HT1080 (cell line): ENCODE measurements around the gene FEM1B. TPM values are rescaled to one million over a fixed set of nuclear protein-coding genes. Genes with fewer than 3 reads are reported as not detected.
"Not testable (repeated sequence)": the region's sequence is repeated elsewhere in the genome, so short reads cannot be mapped to it uniquely, and the experiment has no call there.

ENCODE experiments used
- DNase-seq: peaks from one replicate; pipeline ENCODE4 v3.0.0-alpha.2; 2015; ENCODE audit warnings: low read depth
- polyA plus RNA-seq, 2 experiments: library from polyadenylated mRNA; depleted of rRNA; stranded (reverse); fragments of >200 nt; gene quantifications; 2 replicates each; pipeline ENCODE4 v1.2.3, GENCODE V29; 2015
- total RNA-seq: library from RNA; depleted of rRNA; stranded (reverse); fragments of >200 nt; shearing (Covaris generic); gene quantifications from 2 replicates; pipeline ENCODE4 v1.2.3, GENCODE V29; 2014; rRNA removed

FEM1B gene
- 28.0 and 44.1 TPM in 2 replicates for total RNA-seq
- polyA plus RNA-seq (2015; cell fraction: cytosol; rRNA removed), result 19.1 and 22.8 TPM in 2 replicates
- 20.0 and 21.1 TPM in 2 replicates for polyA plus RNA-seq (2015; cell fraction: nucleus; rRNA removed)

DNA sequence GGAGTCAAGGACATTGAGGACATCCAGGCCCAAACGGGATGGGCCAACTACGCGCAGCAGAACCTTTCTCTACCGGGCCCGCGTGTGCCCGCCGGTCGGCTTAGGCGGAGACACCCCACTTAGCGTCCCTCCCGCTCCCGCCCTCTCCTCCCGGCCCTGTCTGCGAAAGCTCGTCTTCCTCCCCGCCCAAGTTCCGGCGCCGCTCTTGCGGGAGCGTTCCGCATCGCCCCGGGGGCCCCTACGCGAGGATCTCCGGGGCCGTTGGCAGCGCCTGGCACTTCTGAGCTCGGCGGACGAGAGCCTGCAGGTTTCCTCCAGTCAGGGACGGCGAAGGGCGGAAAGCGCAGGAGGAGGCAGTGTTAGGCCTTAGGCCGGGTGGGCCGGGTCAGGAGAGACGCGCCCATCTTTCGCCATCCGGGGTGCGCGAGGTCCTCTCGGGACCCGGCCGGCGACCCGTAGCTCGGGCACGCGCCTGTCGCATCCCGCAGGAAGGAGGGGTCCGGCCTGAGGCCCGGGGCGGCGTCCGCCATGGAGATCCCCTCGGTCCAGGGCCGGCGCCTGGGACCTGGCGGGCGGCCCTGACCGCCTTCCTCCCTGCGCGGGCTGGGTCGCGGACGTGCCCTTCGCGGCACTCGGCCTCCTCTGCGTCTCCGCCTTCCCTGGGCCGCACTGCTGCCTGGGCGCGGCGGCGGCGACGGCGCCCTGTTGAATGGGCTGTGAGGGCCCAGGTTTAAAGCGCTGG is at the start of gene FEM1B:
Gene FEM1B (plus strand): TSS at position 143 of the 742 bp plus-strand sequence. CDS start 673 bp downstream, outside the sequence.
- peak; percentile 88 for DNase-seq

DNA sequence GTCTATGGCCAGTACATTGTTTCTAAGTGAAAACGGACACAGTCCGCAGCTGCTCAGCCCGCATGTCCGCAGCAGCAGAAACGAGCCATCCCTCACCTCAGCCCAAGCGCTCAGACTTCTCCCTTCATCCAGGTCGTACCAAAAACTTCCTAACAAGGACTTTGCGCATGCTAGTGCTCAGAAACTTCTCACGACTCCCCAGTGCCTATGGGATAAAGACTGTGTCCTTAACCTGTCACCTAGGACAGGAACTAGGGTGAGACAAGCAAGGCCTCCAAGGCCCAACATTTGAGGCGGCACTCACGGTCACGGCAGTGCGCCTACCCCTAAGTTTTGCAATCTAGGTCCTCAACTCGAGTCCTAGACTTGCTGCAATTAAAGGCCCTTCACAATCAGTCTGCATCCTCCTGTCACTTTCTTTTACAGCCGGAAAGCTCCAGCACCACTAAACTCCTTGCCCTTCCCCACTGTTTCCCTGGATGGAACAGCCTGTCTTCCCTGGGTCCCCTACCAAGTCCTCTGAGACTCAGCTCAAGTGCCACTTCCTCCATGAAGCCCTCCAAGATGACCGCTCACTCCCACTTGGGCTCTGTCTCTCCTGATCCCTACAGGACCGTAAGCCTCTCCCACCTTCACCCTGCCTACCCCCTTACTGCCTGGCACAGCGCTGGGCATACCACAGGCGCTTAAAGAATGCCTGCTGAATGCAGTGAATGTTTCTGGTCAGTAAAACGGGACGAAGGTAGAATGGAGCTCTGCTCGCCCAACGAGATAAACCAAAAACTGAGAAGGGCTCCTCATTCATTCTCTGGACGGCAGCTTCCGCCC is 49.2 kb upstream of the FEM1B start:
- DNase-seq, result peak; percentile 27

DNA sequence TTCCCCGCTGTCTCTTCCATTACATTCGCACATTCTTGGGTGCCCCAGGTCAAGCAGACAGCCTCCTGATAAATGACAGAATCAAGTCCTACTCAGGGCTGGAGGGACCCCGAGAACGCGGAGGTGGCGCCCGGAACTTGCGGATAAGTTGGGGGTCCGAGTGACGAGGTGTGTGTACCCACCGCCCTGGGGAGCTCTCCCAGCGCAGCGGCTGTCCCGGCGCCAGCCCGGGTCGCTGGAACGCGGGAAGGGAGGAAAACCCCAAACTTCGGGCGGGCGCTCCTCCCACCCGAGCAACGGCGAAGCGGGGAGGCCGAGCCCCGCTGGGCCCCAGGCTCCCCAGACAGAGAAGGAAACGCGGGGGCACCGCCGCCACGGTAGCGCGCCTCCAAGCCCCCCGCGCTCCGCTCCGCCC is 48.6 kb upstream of the FEM1B start:
- DNase-seq, result no peak

DNA sequence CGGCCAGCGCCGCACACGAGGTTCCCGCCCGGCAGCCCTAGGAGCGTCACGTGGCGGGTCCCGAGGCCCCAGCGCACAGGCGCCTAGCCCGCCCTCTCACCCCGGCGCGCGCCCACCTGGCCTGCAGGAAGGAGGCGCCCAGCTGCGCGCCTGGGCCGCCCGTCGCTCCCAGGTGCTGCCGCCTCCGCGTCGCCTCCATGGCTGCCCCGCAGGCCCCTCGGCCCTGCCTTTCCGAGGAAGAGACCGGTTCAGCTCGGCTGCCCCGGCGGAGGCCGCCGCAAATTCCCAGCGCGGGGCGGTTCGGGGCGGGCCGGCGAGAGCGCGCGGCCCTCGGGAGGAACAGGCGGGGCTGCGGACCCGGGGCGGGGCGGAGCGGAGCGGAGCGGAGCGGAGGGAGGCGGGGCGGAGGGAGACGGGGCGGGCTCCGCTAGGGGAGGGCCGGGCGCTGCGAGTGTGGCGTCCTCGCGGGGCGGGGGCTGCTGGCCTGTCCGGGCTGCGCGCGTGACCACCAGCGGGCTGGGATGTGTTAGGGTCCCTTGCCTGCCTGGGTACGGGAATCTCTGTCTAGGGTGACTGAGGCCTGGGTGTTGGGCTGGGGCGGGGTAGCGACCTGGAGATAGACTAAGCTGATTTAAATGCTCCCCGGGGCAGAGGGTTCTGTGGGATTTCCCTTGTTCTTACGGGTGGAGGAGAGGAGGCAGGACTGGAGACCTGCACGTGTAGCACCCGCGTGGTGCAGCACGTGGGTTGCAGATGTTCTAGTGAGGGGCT is 48.0 kb upstream of the FEM1B start, which contains the start of gene CLN6:
Gene CLN6 (minus strand): TSS at position 343 of the 771 bp plus-strand sequence. CDS start 144 bp downstream, at position 199.
- peak; percentile 69 for DNase-seq

DNA sequence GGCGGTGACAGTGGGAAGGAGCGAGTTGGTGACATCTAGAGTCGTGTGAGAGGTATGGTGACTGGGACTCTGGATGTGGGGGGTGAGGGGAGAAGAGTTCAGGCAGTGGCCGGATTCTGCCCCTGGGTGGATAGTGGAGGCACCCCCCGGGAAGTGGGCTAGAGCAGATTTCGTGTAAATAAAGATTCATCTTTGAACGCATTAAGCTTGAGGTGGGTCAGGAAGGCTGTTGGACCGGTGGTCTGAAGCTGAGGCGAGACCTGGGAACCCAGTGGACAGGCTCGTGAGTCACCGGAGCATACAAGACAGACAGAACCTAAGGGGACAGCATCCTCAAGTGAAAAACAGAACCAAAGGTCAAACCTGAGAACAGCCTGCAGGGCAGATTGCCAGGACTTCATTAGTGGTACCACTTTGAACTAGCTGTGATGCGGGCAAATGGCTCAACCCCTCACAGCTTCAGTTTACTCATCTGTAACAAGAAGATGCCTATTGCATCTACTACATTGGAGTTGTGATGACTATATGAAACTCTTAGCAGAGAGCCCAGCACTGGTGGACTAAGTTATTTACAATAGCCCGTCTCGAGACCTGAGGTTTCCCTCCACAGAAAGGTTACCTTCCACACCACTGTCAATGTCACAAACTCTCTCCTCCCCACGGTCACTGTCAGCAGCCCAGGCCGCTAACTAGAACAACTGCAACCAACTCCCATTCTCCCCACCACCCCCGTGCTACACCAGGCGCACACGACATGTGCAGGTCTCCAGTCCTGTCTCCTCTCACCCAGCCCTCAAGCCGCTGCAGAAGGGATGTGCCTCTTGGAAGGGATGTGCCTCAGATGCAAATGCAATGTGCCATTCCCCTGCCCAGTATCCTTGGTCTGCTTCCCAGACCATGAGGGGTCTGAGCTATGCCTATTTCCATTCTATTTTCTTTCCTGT is 47.1 kb upstream of the FEM1B start:
- DNase-seq, result no peak

GRCh38 chr15:68231102-68231818 is 46.3 kb upstream of the FEM1B start:
- DNase-seq, result no peak

DNA sequence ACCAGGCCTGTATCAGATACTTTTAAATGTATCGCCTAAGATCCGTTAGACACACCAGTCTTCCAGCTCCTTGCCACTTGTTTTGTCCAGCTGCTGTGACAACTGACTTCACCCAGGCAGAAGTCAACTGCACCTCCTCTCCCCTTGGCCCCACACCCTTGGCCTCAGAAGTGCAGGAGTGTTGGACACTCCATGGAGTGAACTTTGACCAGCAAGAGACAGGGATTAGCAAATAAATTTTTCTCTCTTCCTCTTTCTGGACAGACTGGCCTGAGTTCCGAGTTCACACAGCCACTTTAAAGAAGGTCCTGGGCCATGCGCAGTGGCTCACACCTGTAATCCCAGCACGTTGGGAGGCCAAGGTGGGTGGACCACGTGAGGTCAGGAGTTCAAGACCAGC is 45.1 kb upstream of the FEM1B start:
- no peak for DNase-seq

- no peak for DNase-seq
These were observed 44.6 kb upstream of the FEM1B start for GRCh38 chr15:68232937-68233336.

GRCh38 chr15:68234060-68234459 is 43.5 kb upstream of the FEM1B start:
- no peak for DNase-seq

GRCh38 chr15:68234520-68234919 is 43.0 kb upstream of the FEM1B start:
- DNase-seq, result not testable (repeated sequence)

- no peak for DNase-seq
These were observed 42.5 kb upstream of the FEM1B start for GRCh38 chr15:68235022-68235421.

DNA sequence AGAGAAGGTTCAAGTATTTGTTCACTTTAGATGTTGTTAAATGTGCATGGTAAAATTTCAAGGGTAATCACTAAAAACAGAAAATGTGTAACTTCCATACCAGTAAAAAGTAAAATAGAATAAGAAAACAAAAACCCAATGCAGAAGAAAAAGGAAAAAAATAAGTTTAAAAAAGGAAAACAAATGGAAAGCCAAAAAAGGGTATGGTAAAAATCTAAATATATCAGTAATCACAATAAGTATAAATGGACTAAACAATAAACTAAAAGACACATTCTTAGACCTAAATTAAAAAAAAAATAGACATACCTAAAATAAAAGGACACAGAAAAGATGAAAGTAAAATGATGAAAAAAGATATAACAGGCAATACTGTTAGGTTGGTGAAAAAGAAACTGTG is 38.5 kb upstream of the FEM1B start:
- no peak for DNase-seq

DNA sequence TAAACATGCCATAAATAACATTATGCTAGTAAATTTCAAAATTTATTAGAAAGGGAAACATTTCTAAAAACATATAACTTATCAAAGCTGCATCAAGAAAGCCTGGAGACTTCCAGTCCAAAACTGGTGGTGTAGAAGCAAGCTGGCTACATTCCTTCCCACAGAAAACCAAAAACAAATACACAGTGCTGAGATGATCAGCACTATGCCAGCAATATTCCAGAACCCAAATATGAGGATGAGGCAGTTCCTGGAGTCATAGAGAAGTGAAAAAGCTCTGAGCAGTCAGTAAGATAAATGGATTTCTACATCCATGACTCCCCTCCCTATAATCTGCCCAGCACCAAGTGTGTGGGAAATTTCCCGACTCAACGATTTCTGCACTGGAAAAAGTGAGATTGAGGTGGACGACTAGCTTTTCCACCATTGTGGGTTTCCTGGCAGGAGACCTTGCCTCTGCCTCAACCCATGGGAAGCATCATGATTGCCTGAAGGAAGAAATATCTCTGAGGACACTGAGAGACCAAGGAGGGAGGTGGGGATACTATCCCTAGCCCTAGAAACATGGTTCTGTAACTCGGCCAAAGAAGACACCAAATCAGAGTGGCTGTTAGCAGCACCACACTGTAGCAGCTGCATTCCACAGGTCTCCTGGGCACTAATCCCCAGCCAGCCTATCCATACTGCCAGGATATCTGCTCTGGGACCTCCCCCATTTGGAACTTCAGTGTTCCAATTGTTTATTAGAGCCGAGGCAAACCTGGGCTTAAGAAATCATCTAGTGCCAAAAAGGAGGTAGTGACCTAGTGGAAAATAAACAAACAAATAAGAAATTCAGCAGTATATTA is 36.2 kb upstream of the FEM1B start:
- DNase-seq, result no peak

GRCh38 chr15:68244235-68244634 is 33.3 kb upstream of the FEM1B start:
- no peak for DNase-seq

- no peak for DNase-seq
These were observed 28.4 kb upstream of the FEM1B start for GRCh38 chr15:68249058-68249713.

DNA sequence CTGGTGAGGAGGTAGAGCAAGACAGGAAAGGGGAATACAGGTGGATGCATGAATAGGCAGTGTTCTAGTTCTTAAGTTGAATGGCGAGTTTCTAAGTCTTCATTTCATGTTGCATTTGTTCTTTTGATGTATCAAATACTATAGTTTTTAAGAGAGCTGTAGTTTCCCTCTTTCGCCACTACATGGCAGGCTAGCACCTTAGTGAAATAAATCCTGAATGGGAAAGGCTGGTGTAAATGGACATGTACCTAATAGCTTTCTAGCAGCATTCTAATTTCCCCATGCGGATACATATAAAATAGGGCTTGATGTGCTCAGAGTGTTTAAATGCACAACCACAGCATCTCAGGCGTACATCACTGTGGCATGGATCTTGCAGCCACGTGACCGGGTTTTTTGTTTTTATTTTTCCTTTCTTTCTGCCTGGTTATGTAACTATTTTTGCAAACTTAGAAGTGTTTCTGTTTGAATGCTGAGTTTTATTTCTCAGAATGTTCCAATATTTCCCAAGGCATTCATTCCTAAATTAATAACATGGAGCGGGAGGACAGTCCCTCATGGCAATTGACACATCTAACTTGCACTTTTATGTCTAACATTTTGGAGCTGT is 24.5 kb upstream of the FEM1B start:
- DNase-seq, result peak; percentile 68

DNA sequence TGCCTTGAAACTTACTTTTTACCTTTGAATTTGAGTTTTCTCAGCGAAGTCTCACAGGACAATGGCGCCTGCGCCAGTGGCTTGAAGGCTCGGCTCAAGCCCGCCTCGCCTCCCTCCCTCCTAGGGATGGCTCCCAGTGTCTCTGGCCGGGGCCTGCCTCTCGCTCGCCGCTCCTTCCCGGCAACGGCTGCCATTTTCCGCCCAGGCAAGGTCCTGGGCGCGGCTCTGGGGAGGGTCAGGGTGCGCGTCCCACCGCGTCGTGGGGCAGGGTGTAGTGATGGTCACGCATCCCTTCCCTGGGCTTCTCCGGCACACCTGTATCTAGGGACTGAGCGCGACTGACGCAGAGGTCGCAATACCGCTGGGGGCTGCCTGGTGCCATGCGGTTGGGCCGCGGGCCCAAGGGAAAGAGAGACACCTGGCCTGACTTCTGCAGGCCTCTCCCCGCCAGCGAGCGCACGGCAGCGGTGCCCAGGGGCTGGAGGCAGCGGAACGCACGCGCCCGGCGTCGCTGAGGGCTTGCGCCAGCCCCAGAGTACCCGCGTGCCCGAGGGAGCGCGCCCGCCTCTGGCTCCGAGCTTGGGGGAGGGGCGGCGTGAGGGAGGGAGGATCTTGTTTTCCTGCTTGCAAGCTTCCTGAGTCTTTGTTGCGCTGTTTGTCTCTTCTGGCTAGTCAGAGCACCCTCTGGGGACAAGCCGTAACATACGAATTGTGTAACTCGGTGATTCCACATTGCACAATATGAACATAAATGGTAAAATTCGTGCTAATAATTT is 20.7 kb upstream of the FEM1B start:
- DNase-seq, result no peak
